ENCODE measurements around the gene PROC.

Gene PROC

GRCh38 chr2:127386764-127387654 is 31.2 kb upstream of the PROC start:
- peak; percentile 52 for DNase-seq (ENCODE audit: low read depth, low spot score)
- ChIA-PET POLR2A (interaction anchor here (0.7 to 0.9 kb wide), 2 partner anchors 20 to 21 kb away, joined by 3 to 5 read pairs; no protein-coding TSS in a partner anchor), CTCF (interaction anchor here (1.3 to 1.4 kb wide), 2 partner anchors 23 to 92 kb away, joined by 3 to 4 read pairs; no protein-coding TSS in a partner anchor)
- TF ChIP-seq, protein P1, sequence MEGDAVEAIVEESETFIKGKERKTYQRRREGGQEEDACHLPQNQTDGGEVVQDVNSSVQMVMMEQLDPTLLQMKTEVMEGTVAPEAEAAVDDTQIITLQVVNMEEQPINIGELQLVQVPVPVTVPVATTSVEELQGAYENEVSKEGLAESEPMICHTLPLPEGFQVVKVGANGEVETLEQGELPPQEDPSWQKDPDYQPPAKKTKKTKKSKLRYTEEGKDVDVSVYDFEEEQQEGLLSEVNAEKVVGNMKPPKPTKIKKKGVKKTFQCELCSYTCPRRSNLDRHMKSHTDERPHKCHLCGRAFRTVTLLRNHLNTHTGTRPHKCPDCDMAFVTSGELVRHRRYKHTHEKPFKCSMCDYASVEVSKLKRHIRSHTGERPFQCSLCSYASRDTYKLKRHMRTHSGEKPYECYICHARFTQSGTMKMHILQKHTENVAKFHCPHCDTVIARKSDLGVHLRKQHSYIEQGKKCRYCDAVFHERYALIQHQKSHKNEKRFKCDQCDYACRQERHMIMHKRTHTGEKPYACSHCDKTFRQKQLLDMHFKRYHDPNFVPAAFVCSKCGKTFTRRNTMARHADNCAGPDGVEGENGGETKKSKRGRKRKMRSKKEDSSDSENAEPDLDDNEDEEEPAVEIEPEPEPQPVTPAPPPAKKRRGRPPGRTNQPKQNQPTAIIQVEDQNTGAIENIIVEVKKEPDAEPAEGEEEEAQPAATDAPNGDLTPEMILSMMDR (IDR thresholded peaks at IDR 0.05; ENCODE audit: insufficient read depth, low read length, missing control alignments): no peak
- peak overlapping the region; percentile 88 for H3K4me3 ChIP-seq (ENCODE audit: low read depth, low read length)

- ChIA-PET POLR2A (interaction anchor here (0.9 kb wide), 1 partner anchor 20 kb away, joined by 5 read pairs; no protein-coding TSS in a partner anchor), CTCF (interaction anchor here (1.1 kb wide), 1 partner anchor 32 kb away, joined by 4 read pairs; no protein-coding TSS in a partner anchor)
- TF ChIP-seq, protein P1 (IDR thresholded peaks at IDR 0.05; ENCODE audit: insufficient read depth, low read length, missing control alignments): no peak
- H3K4me3 ChIP-seq (ENCODE audit: low read depth, low read length): peak within 1 kb of the TSS; percentile 88
- DNase-seq (ENCODE audit: low read depth, low spot score): no peak
These were observed 30.4 kb upstream of the PROC start, which contains the start of gene MAP3K2 for GRCh38 chr2:127387655-127388422. TSS of gene MAP3K2 (minus strand) at chr2:127387975. CDS start at chr2:127343129, 44,846 bp downstream.

- TF ChIP-seq, protein P1 (IDR thresholded peaks at IDR 0.05; ENCODE audit: insufficient read depth, low read length, missing control alignments): no peak
- DNase-seq (ENCODE audit: low read depth, low spot score): no peak
- peak overlapping the region; percentile 74 for H3K4me3 ChIP-seq (ENCODE audit: low read depth, low read length)
- POLR2A ChIA-PET: no interaction called here
- CTCF ChIA-PET: interaction anchor here (0.8 to 2.0 kb wide), 3 partner anchors 11 to 90 kb away, joined by 3 to 5 read pairs (median 4); no protein-coding TSS in a partner anchor
These were observed 29.6 kb upstream of the PROC start for GRCh38 chr2:127388423-127389164.

DNA sequence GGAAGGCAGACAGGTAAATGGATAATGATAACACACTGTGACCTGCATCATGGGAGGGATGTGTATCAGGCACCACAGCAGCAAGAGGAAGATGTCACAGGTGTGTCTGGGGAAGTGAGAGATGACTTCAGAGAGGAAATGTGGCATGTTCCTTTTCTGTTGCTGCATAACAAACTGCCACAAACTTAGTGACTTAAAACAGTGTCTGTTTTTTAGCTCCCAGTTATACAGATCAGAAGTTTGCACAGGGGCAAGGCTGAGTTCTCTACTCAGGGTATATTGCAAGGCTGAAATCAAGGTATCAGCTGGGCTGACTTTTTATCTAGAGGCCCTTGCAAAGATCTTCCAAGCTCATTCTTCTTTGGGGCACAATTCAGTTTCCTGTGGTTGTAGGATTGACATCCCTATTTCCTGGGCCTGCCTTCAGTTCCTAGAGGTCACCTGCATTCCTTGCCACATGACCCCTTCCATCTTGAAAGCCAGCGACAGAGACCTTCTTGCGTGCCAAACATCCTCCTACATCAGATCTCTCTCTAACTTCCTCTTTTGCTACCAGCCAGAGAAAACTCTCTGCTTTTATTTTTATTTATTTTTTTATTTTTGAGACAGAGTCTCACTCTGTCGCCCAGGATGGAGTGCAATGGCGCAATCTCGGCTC is 28.3 kb upstream of the PROC start:
- H3K4me3 ChIP-seq (ENCODE audit: low read depth, low read length): no peak overlapping the region
- no peak for DNase-seq (ENCODE audit: low read depth, low spot score)
- TF ChIP-seq, protein P1 (IDR thresholded peaks at IDR 0.05; ENCODE audit: insufficient read depth, low read length, missing control alignments): no peak
- CTCF ChIA-PET: interaction anchor here (2.0 kb wide), 1 partner anchor 89 kb away, joined by 5 read pairs; no protein-coding TSS in a partner anchor
- POLR2A ChIA-PET: no interaction called here

GRCh38 chr2:127392133-127392827 is 25.9 kb upstream of the PROC start:
- H3K4me3 ChIP-seq (ENCODE audit: low read depth, low read length): no peak overlapping the region
- ChIA-PET POLR2A (no interaction called here), CTCF (no interaction called here)
- TF ChIP-seq, protein P1 (IDR thresholded peaks at IDR 0.05; ENCODE audit: insufficient read depth, low read length, missing control alignments): no peak
- DNase-seq (ENCODE audit: low read depth, low spot score): no peak

All from AG04449 (cell line).